ENCODE data around the gene GNAI1.
A peak's percentile ranks its signal among the peaks of the same experiment; 100 is the strongest.

Gene GNAI1

GRCh38 chr7:80134536-80135308 is at the start of gene GNAI1:
TSS of gene GNAI1 (plus strand) at chr7:80134831. CDS start at chr7:80135161, 330 bp downstream.
- DNase-seq, result peak; percentile 49

- no peak for DNase-seq
Observed at GRCh38 chr7:80087051-80087770, 47.4 kb upstream of the GNAI1 start.

DNA sequence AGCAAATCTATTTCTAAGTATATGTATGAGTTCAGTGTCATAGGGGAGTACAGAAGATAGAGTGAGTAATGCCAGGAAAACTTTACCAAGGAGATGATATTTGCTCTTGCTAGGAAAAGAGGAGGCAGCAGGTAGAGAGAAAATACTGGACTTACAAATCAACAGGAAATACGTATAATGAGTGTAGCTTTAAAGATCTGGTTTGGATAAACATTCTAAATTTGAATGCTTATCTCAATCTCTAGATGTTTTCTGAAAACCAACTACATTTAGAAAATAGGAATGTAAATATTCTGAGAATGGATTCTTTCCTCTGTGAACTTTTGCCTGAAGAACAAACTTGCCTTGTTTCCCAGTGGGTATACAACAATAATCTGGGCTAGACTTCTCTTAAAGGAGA is 46.9 kb upstream of the GNAI1 start:
- DNase-seq, result no peak

DNA sequence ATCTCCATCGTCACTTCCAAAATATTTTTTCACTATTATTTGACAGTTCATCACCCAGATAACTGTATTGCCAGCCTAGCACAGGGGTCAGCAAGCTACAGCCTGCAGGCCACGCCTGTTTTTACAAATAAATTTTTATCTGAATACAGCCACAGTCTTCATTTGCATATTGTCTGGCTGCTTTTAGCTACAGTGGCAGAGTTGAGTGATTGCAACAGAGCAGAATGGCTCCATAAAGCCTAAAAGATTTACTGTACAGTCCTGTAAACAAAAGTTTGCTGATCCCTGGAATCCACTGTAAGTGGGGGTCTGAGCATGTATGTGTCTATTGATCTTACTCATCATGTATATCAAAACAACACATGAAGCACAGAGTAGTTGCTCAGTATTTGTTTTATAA is 45.9 kb upstream of the GNAI1 start:
- DNase-seq, result no peak

GRCh38 chr7:80089366-80089765 is 45.3 kb upstream of the GNAI1 start:
- DNase-seq, result no peak

- DNase-seq, result no peak
Observed at GRCh38 chr7:80093349-80093748, 41.3 kb upstream of the GNAI1 start.

- peak; percentile 28 for DNase-seq
Observed at GRCh38 chr7:80095545-80095944, 39.1 kb upstream of the GNAI1 start.

GRCh38 chr7:80097756-80098155 is 36.9 kb upstream of the GNAI1 start:
- DNase-seq, result no peak

DNA sequence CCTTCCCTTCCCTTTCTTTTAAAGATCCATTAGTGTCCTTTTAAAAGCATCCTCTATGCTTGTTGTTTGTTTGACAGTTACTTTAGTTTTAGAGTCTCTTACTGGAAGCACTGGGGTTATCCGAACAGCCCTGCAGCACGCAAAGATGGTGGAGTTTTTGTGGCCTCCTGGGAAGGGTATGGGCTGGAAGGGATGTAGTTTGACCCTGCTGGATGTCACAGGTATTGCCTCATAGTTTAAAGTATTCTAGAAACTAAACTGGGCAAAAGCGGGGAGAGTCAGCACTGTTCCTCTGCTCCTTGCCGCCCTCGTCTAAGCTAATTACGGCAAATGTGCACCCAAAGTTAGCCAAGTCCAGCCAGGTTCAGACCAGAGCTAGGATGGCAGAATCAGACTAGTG is 35.8 kb upstream of the GNAI1 start:
- no peak for DNase-seq

GRCh38 chr7:80100254-80100653 is 34.4 kb upstream of the GNAI1 start:
- DNase-seq, result no peak

- no peak for DNase-seq
Observed at GRCh38 chr7:80105701-80106408, 28.8 kb upstream of the GNAI1 start.

GRCh38 chr7:80106498-80107113 is 28.0 kb upstream of the GNAI1 start:
- peak; percentile 18 for DNase-seq

- peak; percentile 18 for DNase-seq
Observed at GRCh38 chr7:80107278-80107677, 27.4 kb upstream of the GNAI1 start.

- no peak for DNase-seq
Observed at GRCh38 chr7:80110376-80110775, 24.3 kb upstream of the GNAI1 start.

DNA sequence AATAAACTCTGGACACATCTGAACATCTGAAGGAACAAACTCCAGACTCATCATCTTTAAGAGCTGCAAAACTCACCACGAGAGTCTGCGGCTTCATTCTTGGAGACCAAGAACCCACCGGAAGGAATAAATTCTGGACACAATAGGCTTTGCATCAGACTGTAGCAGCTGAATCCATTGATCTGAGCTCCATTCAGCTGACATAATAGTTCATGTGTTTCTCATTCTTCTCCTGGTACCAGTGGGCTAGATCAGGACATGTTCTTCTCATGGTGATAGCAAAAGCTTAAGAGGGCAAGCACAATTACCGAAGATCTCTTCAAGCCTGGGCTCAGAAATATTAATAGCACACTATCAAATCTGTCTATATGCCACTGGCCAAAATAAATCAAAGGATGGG is 20.5 kb upstream of the GNAI1 start:
- no peak for DNase-seq

- no peak for DNase-seq
Observed at GRCh38 chr7:80124526-80125264, 9.9 kb upstream of the GNAI1 start.

GRCh38 chr7:80127412-80128160 is 7.0 kb upstream of the GNAI1 start:
- DNase-seq, result no peak

- peak; percentile 22 for DNase-seq
Observed at GRCh38 chr7:80128918-80129317, 5.7 kb upstream of the GNAI1 start.

GRCh38 chr7:80129785-80130184 is 4.8 kb upstream of the GNAI1 start:
- DNase-seq, result no peak

- DNase-seq, result no peak
Observed at GRCh38 chr7:80131675-80132435, 2.8 kb upstream of the GNAI1 start.

DNA sequence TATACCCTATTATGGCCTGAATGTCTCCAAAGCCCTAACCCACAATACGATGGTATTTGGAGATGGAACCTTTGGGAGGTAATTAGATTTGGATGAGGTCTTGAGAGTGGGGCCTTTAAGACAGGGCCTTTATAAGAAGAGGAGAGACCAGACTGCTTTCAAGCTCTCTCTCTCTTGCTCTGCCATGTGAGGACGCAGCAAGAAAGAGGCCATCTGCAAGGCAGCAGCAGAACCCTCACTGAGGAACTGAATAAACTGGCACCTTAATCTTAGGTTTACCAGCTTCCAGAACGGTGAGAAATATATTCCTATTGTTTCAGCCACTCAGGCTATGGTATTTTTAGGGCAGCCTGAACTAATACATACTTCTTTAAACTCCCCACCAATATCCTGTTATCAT is 2.0 kb upstream of the GNAI1 start:
- no peak for DNase-seq

Data from suppressor macrophage treated with lipopolysaccharide for 4 hours (primary cell).